B cell (primary cell): ENCODE measurements around the gene OSBP2. TPM values are rescaled to one million over a fixed set of nuclear protein-coding genes. Genes with fewer than 3 reads are reported as not detected.

Experiments
- ATAC-seq: fragments of 200-7000 bp; cut with Tn5 transposase; one replicate; pipeline ENCODE4 v1.10.0; 2021; ENCODE audit warnings: low read depth, mild to moderate bottlenecking, moderate number of reproducible peaks, moderate library complexity
- CTCF ChIA-PET: fragments of 350-600 bp; sonication (Branson Sonifier 250); formaldehyde crosslinking; loops from one replicate; lab custom pipeline; 2021; ENCODE audit warnings: antibody characterized with exemption, inconsistent platforms; lab: Charles Lee
- POLR2A ChIA-PET: fragments of 350-600 bp; sonication (Branson Sonifier 250); formaldehyde crosslinking; loops from one replicate; lab custom pipeline; 2021; ENCODE audit warnings: antibody characterized with exemption; lab: Charles Lee
- DNase-seq: peaks from one replicate; pipeline ENCODE4 v3.0.0; 2013
- H2AFZ ChIP-seq: 2 replicates; pipeline ENCODE4 v1.6.1; 2012; ENCODE audit warnings: mild to moderate bottlenecking, low read depth, low read length; ENCODE audit not compliant: insufficient read depth, poor library complexity, severe bottlenecking
- H3K27ac ChIP-seq, 2 donors: 1 replicate in 1 of 2; 2 replicates in 1 of 2; pipeline ENCODE4 v1.5.1; 2012 to 2013; ENCODE audit warnings: low read length in 2 of 2, mild to moderate bottlenecking in 2 of 2, moderate library complexity in 1 of 2
- H3K27me3 ChIP-seq, 4 experiments: fragments of 200-600 bp in 1 of 4; sonication (generic) in 1 of 4; replicated peaks in 1 of 4; 1 replicate in 2 of 4; 2 replicates in 2 of 4; pipeline versions ENCODE4 v1.6.1 to v1.7.0; 2013 to 2016; ENCODE audit warnings: low read length in 3 of 4, mild to moderate bottlenecking in 2 of 4, mixed read lengths in 1 of 4, moderate library complexity in 1 of 4; ENCODE audit not compliant: insufficient read depth in 4 of 4, control insufficient read depth in 3 of 4; ENCODE audit errors: control extremely low read depth in 1 of 4
- H3K36me3 ChIP-seq, 2 experiments: replicated peaks in 1 of 2; 1 replicate in 1 of 2; 2 replicates in 1 of 2; pipeline versions ENCODE4 v1.6.1 to v1.7.1; 2013; ENCODE audit warnings: low read length in 1 of 2; ENCODE audit not compliant: insufficient read depth in 2 of 2, control insufficient read depth in 1 of 2; ENCODE audit errors: control extremely low read depth in 1 of 2, extremely low read depth in 1 of 2
- H3K4me1 ChIP-seq, 2 donors: fragments of 200-600 bp in 1 of 2; sonication (generic) in 1 of 2; 1 replicate in 1 of 2; 2 replicates in 1 of 2; pipeline versions ENCODE4 v1.5.1 to v1.6.1; 2013 to 2017; ENCODE audit warnings: low read length in 2 of 2; ENCODE audit not compliant: control insufficient read depth in 2 of 2, insufficient read depth in 2 of 2
- H3K4me2 ChIP-seq: replicated peaks from 2 replicates; pipeline ENCODE3; 2012; ENCODE audit warnings: mild to moderate bottlenecking, low read depth, low read length; ENCODE audit not compliant: poor library complexity, severe bottlenecking
- H3K4me3 ChIP-seq, 5 experiments: fragments of 200-600 bp in 1 of 5; sonication (generic) in 1 of 5; 1 replicate in 3 of 5; 2 replicates in 2 of 5; pipeline versions ENCODE4 v1.5.1 to v1.7.0; 2011 to 2016; ENCODE audit warnings: low read length in 4 of 5, mild to moderate bottlenecking in 4 of 5, low read depth in 2 of 5, control low read depth in 1 of 5, moderate library complexity in 1 of 5; ENCODE audit not compliant: insufficient read depth in 1 of 5; ENCODE audit errors: control extremely low read depth in 1 of 5, extremely low read depth in 1 of 5
- H3K79me2 ChIP-seq: fragments of 200-600 bp; sonication (generic); one replicate; pipeline ENCODE4 v1.6.0; 2016; ENCODE audit warnings: low read length; ENCODE audit not compliant: control insufficient read depth, insufficient read depth
- H3K9ac ChIP-seq: fragments of 200-600 bp; sonication (generic); 2 replicates; pipeline ENCODE4 v1.6.1; 2017; ENCODE audit warnings: mild to moderate bottlenecking, low read length, moderate library complexity
- H3K9me3 ChIP-seq, 3 donors: one replicate each; pipeline versions ENCODE4 v1.6.1 to v1.7.1; 2013; ENCODE audit warnings: low read length in 2 of 3; ENCODE audit not compliant: control insufficient read depth in 2 of 3, insufficient read depth in 1 of 3; ENCODE audit errors: control extremely low read depth in 1 of 3
- H4K20me1 ChIP-seq: 2 replicates; pipeline ENCODE4 v1.6.0; 2012; ENCODE audit warnings: mild to moderate bottlenecking, low read length; ENCODE audit not compliant: insufficient read depth, control insufficient read depth, poor library complexity, severe bottlenecking
- H3K27ac Mint-ChIP-seq: one replicate; pipeline ENCODE4 v1.8.0; 2021; ENCODE audit warnings: mixed read lengths
- H3K27me3 Mint-ChIP-seq: one replicate; pipeline ENCODE4 v1.8.0; 2021; ENCODE audit warnings: mixed read lengths
- H3K4me1 Mint-ChIP-seq: one replicate; pipeline ENCODE4 v1.8.0; 2021; ENCODE audit warnings: mixed read lengths
- H3K4me3 Mint-ChIP-seq: one replicate; pipeline ENCODE4 v1.8.0; 2021; ENCODE audit warnings: mixed read lengths
- H3K9me3 Mint-ChIP-seq: one replicate; pipeline ENCODE4 v1.8.0; 2022; ENCODE audit warnings: mixed read lengths; ENCODE audit not compliant: insufficient read depth
- EZH2 ChIP-seq: IDR thresholded peaks from 2 replicates; pipeline ENCODE4 v1.6.1; 2012; ENCODE audit warnings: borderline replicate concordance, low read depth, mild to moderate bottlenecking, moderate library complexity, low read length; ENCODE audit not compliant: insufficient read depth, poor library complexity, severe bottlenecking
- WGBS: methylation state at CpG from one replicate; pipeline ENCODE4 v1.1.5; 2013; ENCODE audit warnings: missing lambda C conversion rate; ENCODE audit not compliant: insufficient coverage; 5-methylcytosine and 5-hydroxymethylcytosine counted together
- intact Hi-C: fragments of 100-400 bp; cut with micrococcal nuclease; formaldehyde crosslinking; loops from one replicate; pipeline ENCODE4 v1.10.0; 2022
- polyA plus RNA-seq: library from polyadenylated mRNA; depleted of rRNA; stranded (reverse); fragments of >200 nt; gene quantifications from 2 replicates; pipeline ENCODE4 v1.2.3, GENCODE V29; 2012
- total RNA-seq, 2 donors: library from RNA; stranded (reverse); fragments of 120-200 nt in 1 of 2; gene quantifications; 1 replicate in 1 of 2; 2 replicates in 1 of 2; pipeline versions ENCODE4 v1.2.3 to v1.2.4, GENCODE V29; 2013 to 2022
- TF ChIP-seq, protein P1 (sequence below): fragments of 200-600 bp; IDR thresholded peaks from one replicate; pipeline ENCODE4 v1.8.0; 2022; ENCODE audit warnings: antibody characterized with exemption, mild to moderate bottlenecking

Gene OSBP2
- total and polyA plus RNA-seq, 2 donors (not counting 1 experiment from before 2014, with no cell fraction given) = 0.10 to 1.0 TPM

DNA sequence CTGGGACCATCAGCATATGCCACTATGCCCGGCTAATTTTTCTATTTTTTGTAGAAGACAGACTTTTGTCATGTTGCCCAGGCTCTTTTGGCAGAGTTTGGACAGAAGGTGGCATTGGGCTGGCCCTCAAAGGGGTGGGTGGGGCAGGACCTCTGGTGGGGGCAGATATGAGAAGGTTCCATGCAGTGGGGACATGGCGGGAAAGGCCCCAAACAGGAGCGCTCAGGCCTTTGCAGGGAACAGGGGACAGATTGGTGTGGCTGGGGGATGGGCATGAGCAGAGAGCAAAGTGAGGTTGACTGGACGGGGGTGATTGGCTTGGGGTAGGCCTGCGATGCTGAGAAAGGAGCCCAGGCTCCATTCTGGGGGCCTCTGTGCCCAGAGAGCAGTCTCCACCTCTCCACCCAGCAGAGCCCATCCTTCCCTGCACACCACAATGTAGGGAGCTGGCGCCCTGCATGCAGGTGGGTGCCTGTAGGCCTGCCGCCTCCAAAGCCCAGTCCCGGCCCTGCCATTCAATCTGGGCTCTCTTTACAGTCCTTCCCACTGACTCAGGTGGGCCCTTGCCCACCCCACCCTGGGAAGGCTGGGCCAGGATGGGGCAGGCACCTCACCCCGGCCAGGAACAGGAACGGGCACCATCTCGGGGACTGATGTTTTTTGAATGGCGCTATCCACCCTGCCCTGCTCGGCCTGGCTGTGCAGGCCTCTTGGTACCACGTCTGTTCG is 175.2 kb downstream of the OSBP2 start:
- DNase-seq = no peak
- 96% methylated on average over 11 of the region's 15 CpGs for WGBS
- POLR2A ChIA-PET = no interaction called here

More for the DNA sequence above, 175.2 kb downstream of the OSBP2 start:
- no peaks in the 10 kb centered on the region for H3K36me3 ChIP-seq
- Mint-ChIP-seq H3K27ac (no peak overlapping the region), H3K9me3 (no peaks in the 10 kb centered on the region), H3K27me3 (no peaks in the 10 kb centered on the region), H3K4me1 (no peaks in the 10 kb centered on the region), H3K4me3 (no peak overlapping the region)
- CTCF ChIA-PET = no interaction called here
- H3K4me3 ChIP-seq = no peak overlapping the region
- H3K9me3 ChIP-seq = no peaks in the 10 kb centered on the region
- TF ChIP-seq, protein P1, sequence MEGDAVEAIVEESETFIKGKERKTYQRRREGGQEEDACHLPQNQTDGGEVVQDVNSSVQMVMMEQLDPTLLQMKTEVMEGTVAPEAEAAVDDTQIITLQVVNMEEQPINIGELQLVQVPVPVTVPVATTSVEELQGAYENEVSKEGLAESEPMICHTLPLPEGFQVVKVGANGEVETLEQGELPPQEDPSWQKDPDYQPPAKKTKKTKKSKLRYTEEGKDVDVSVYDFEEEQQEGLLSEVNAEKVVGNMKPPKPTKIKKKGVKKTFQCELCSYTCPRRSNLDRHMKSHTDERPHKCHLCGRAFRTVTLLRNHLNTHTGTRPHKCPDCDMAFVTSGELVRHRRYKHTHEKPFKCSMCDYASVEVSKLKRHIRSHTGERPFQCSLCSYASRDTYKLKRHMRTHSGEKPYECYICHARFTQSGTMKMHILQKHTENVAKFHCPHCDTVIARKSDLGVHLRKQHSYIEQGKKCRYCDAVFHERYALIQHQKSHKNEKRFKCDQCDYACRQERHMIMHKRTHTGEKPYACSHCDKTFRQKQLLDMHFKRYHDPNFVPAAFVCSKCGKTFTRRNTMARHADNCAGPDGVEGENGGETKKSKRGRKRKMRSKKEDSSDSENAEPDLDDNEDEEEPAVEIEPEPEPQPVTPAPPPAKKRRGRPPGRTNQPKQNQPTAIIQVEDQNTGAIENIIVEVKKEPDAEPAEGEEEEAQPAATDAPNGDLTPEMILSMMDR = no peak
- no peak for TF ChIP-seq EZH2
- H3K9ac ChIP-seq = no peak overlapping the region
- no peak overlapping the region for H3K27ac ChIP-seq
- H2AFZ ChIP-seq = no peak overlapping the region
- no peaks in the 10 kb centered on the region for H3K4me1 ChIP-seq
- H4K20me1 ChIP-seq = no peaks in the 10 kb centered on the region
- no peaks in the 10 kb centered on the region for H3K79me2 ChIP-seq
- intact Hi-C loops = no loop called here
- ATAC-seq = no peak
- H3K4me2 ChIP-seq = no peak overlapping the region
- no peaks in the 10 kb centered on the region for H3K27me3 ChIP-seq
